ENCODE measurements around the gene PRKD1.

DNA sequence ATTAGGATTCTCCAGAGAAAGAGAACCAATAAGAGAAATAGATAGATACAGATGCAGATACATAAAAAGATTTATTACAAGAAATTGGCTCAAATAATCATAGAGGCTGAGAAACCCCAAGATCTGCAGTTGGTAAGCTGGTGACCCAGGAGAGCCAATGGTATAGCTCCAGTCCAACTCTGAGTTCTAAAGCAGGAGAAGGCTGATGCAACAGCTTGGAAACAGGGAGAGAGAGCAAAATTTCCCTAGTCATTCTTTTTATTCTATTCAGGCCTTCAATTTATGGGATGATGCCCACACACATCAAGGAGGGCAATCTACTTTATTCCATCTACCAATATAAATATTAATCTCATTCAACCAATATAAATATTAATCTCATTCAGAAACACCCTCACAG lies 218.2 kb downstream of the PRKD1 start:
- TF ChIP-seq, protein P1, sequence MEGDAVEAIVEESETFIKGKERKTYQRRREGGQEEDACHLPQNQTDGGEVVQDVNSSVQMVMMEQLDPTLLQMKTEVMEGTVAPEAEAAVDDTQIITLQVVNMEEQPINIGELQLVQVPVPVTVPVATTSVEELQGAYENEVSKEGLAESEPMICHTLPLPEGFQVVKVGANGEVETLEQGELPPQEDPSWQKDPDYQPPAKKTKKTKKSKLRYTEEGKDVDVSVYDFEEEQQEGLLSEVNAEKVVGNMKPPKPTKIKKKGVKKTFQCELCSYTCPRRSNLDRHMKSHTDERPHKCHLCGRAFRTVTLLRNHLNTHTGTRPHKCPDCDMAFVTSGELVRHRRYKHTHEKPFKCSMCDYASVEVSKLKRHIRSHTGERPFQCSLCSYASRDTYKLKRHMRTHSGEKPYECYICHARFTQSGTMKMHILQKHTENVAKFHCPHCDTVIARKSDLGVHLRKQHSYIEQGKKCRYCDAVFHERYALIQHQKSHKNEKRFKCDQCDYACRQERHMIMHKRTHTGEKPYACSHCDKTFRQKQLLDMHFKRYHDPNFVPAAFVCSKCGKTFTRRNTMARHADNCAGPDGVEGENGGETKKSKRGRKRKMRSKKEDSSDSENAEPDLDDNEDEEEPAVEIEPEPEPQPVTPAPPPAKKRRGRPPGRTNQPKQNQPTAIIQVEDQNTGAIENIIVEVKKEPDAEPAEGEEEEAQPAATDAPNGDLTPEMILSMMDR (IDR thresholded peaks at IDR 0.05): no peak
- TF ChIP-seq POLR2A (IDR thresholded peaks at IDR 0.05): no peak
